Measurements from ENCODE around the gene PURB. TPM values are rescaled to one million over a fixed set of nuclear protein-coding genes. Genes with fewer than 3 reads are reported as not detected.
A peak's percentile ranks its signal among the peaks of the same experiment; 100 is the strongest.
"Not testable (repeated sequence)": the region's sequence is repeated elsewhere in the genome, so short reads cannot be mapped to it uniquely, and the experiment has no call there.

Gene PURB
- total RNA-seq, 2 donors from 2014 or later, result 18.0 to 22.0 TPM

DNA sequence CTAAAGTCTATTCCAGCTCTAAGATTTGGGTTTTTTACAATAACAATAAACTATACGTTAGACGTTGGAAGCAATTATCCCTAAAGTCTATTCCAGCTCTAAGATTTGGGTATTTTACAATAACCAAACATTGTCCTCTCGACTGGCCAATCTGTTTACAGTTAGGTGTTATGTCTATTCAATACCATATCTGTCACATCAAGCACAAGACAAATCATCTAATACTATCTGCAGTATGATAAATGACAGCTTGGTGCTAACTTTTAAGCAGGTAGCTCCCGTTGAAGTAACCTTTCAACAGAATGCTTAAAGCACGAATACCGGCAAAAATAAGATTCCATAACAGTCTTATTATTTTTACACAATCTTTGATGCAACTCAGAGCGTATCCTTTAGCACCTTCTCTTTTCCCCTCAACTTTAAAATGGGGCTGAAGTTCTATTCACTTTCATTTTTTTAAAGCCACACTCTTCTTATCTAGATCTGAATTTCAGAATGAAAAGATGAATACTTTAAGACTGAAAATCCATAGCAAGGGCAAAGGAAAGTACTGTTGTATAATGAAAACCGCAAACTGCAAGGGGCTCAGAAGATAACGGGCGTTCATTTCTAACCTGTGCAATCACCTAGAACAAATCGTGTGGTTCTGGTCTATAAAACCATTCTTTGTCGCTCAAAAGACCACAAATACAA, 38.4 kb downstream of the PURB start:
- Mint-ChIP-seq H3K9me3 (no peaks in the 10 kb centered on the region), H3K27ac (peak overlapping the region; percentile 97 to 99), H3K36me3 (peaks cover 35 to 44% of the 10 kb centered on the region in 2 donors)
- DNase-seq (ENCODE audit: low spot score in 2 of 2) (no peak), ATAC-seq (peak in 1 of 2 donors; percentile 12)

DNA sequence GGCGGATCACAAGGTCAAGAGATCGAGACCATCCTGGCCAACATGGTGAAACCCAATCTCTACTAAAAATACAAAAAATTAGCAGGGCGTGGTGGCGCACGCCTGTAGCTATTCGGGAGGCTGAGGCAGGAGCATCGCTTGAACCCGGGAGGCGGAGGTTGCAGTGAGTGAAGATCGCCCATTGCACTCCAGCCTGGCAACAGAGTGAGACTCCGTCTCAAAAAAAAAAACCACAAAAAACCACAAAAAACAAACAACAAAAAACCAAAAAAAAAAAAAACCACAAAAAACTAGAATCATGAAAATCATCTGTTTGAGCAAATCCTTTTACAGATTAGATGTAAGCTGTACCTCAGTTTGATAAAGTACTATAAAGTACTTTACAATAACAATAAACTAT, 38.9 kb downstream of the PURB start:
- H3K9me3 Mint-ChIP-seq; ATAC-seq; DNase-seq (ENCODE audit: low spot score in 2 of 2): not testable (repeated sequence)
- Mint-ChIP-seq H3K36me3 (peaks cover 40 to 49% of the 10 kb centered on the region in 2 donors), H3K27ac (peak overlapping the region; percentile 97 to 99)

DNA sequence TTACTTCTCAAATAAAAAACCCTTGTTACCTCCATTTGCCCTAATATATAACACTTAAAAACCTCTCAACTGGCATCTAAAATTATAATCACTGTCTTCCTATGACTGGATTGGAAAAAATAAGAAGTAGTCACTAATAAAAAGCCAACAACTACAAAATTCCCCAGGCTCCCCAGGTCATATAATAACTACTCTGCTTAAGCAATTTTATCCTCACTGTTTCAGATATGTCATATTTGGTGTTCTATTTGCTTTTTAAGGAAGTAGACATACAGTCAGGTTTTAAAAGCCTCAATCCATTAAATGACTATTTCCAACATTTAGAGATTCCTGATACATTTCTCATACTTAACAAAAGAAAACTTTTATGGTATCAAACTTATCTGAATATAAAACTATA, 39.9 kb downstream of the PURB start:
- Mint-ChIP-seq H3K36me3 (peaks cover 44 to 49% of the 10 kb centered on the region in 2 donors), H3K27ac (peak overlapping the region; percentile 33 to 99), H3K9me3 (no peaks in the 10 kb centered on the region)
- DNase-seq (ENCODE audit: low spot score in 2 of 2) (no peak), ATAC-seq (no peak)

DNA sequence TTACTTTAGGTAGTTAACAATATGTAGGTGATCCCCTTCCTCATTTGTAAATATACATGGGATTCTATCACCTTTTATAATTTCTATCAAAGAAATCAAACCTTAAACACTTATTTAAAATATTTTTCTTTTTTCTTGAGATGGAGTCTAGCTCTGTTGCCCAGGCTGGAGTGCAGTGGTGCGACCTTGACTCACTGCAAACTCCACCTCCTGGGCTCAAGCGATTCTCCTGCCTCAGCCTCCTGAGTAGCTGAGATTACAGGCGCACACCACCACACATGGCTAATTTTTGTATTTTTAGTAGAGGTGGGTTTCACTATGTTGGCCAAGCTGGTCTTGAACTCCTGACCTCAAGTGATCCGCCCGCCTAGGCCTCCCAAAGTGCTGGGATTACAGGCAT, 41.9 kb downstream of the PURB start:
- H3K9me3 Mint-ChIP-seq, ATAC-seq: not testable (repeated sequence)
- H3K36me3 Mint-ChIP-seq, result peaks cover 29 to 41% of the 10 kb centered on the region in 2 donors

DNA sequence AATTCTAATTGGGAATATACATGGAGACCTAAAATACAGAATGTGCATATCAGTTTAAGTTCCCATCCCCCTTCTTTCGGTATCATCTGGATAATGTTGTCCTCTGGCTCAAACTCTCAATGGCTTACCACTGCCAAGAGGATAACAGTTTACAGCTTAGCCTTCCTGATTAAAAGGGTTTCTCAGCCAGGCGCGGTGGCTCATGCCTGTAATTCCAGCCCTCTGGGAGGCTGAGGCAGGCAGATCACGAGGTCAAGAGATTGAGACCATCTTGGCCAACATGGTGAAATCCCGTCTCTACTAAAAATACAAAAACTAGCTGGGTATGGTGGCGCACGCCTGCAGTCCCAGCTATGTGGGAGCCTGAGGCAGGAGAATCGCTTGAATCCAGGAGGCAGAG, 42.7 kb downstream of the PURB start:
- H3K36me3 Mint-ChIP-seq, result peaks cover 29 to 39% of the 10 kb centered on the region in 2 donors
- not testable (repeated sequence) for ATAC-seq; H3K9me3 Mint-ChIP-seq; DNase-seq (ENCODE audit: low spot score in 2 of 2)
- H3K27ac Mint-ChIP-seq, result peak overlapping the region in 1 of 2 donors; percentile 80

More for the DNA sequence above, 41.9 kb downstream of the PURB start:
- not testable (repeated sequence) for DNase-seq (ENCODE audit: low spot score in 2 of 2); H3K27ac Mint-ChIP-seq

DNA sequence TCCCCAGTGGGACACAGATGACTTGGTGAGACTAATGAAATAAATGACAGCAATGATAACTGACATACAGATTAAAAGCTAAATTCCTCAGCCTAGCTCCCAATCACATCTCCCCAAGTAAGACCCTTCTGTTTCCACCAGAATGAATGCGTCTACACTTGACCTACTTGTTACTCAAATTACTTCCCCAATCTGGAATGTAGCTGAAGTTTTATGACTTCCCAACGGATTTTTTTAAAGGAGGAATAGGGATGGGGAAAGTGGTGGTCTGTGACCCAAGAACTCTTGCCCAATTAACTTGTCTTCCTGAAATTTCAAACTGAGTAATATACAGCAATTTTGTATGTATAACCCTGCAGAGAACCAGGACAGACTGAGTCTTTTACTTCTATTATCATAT, 46.6 kb downstream of the PURB start:
- no peak for ATAC-seq
- Mint-ChIP-seq H3K9me3 (no peaks in the 10 kb centered on the region), H3K36me3 (peaks cover 19 to 35% of the 10 kb centered on the region in 2 donors), H3K27ac (peak overlapping the region in 1 of 2 donors; percentile 41)
- DNase-seq (ENCODE audit: low spot score in 2 of 2), result no peak

DNA sequence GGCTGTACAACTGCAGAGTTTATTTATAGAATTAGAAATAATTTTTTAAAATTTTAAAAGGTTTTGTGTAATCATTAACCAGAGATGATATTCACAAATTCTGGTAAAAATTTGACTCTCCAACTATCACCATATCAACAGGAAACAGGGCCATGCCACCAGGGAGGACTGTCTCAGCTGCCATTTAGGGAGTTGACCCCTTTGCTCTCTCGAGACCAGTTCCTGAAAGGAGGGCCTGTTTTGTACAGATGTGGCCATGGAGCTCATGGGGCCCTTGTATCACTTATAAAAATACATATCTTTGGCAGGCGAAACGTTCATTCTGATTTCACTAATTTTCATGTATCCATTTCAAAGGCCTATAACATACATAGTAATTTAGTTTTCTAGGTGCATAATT, 57.8 kb downstream of the PURB start:
- DNase-seq (ENCODE audit: low spot score in 2 of 2) (no peak), ATAC-seq (no peak)
- Mint-ChIP-seq H3K27ac (peak overlapping the region in 1 of 2 donors; percentile 45), H3K36me3 (peaks cover 4 to 7% of the 10 kb centered on the region in 2 donors), H3K9me3 (no peaks in the 10 kb centered on the region)

Other genes starting within 250 kb of the PURB start
- 100 to 1,000 TPM; 124 to 176 TPM for gene ZMIZ2, start 136.7 kb downstream of the PURB start, total RNA-seq
- 1,000 to 10,000 TPM; 2,757 to 2,768 TPM for gene PPIA, start 88.8 kb downstream of the PURB start, total RNA-seq
- gene H2AZ2, start 37.4 kb downstream of the PURB start, total RNA-seq, result 100 to 1,000 TPM; 264 to 330 TPM
- 100 to 1,000 TPM; 361 to 532 TPM for gene MYO1G, start 93.5 kb upstream of the PURB start, total RNA-seq
- gene CCM2, start 114.7 kb upstream of the PURB start, total RNA-seq, result 100 to 1,000 TPM in 1 of 2 donors, 10 to 100 TPM in 1; 79.2 to 130 TPM
- gene NACAD, start 203.4 kb upstream of the PURB start, total RNA-seq, result under 1 TPM; 0.09 to 0.19 TPM
- gene TBRG4, start 226.2 kb upstream of the PURB start, total RNA-seq, result 100 to 1,000 TPM; 138 to 184 TPM